Subcutaneous adipose tissue (tissue), 4 donors: ENCODE measurements around the gene ADAMTS2. TPM values are rescaled to one million over a fixed set of nuclear protein-coding genes. Genes with fewer than 3 reads are reported as not detected.

Experiments used
- CTCF ChIP-seq: fragments of 450-650 bp; IDR thresholded peaks from one replicate; pipeline ENCODE4 v1.5.1; 2016; ENCODE audit warnings: low read depth, mild to moderate bottlenecking, control low read depth, antibody characterized with exemption, moderate library complexity
- total RNA-seq, 4 donors: library from RNA; depleted of rRNA; stranded (reverse); fragments of >200 nt; gene quantifications; one replicate each; pipeline ENCODE4 v1.1.0, GENCODE V29; 2016

Gene ADAMTS2
- total RNA-seq, 4 donors from 2014 or later: 26.7 to 56.5 (median 46.6) TPM

GRCh38 chr5:179260324-179261070 is 84.8 kb downstream of the ADAMTS2 start:
- TF ChIP-seq CTCF: no peak

GRCh38 chr5:179259731-179260323 is 85.4 kb downstream of the ADAMTS2 start:
- TF ChIP-seq CTCF: no peak

- no peak for TF ChIP-seq CTCF
Measured at GRCh38 chr5:179258922-179259730, 86.1 kb downstream of the ADAMTS2 start.

GRCh38 chr5:179258001-179258921 is 87.0 kb downstream of the ADAMTS2 start:
- TF ChIP-seq CTCF: no peak

GRCh38 chr5:179257176-179257682 is 88.0 kb downstream of the ADAMTS2 start:
- no peak for TF ChIP-seq CTCF

GRCh38 chr5:179256328-179257175 is 88.7 kb downstream of the ADAMTS2 start:
- no peak for TF ChIP-seq CTCF
